HG02852 (cell line): Measurements from ENCODE around the gene DAD1.
"Not testable (repeated sequence)": the region's sequence is repeated elsewhere in the genome, so short reads cannot be mapped to it uniquely, and the experiment has no call there.

Source experiments
- ATAC-seq: cut with Tn5 transposase; IDR thresholded peaks from one replicate; pipeline ENCODE4 v1.9.1; 2021; ENCODE audit warnings: mild to moderate bottlenecking, moderate library complexity; ENCODE audit not compliant: unreplicated experiment

DAD1 gene

DNA sequence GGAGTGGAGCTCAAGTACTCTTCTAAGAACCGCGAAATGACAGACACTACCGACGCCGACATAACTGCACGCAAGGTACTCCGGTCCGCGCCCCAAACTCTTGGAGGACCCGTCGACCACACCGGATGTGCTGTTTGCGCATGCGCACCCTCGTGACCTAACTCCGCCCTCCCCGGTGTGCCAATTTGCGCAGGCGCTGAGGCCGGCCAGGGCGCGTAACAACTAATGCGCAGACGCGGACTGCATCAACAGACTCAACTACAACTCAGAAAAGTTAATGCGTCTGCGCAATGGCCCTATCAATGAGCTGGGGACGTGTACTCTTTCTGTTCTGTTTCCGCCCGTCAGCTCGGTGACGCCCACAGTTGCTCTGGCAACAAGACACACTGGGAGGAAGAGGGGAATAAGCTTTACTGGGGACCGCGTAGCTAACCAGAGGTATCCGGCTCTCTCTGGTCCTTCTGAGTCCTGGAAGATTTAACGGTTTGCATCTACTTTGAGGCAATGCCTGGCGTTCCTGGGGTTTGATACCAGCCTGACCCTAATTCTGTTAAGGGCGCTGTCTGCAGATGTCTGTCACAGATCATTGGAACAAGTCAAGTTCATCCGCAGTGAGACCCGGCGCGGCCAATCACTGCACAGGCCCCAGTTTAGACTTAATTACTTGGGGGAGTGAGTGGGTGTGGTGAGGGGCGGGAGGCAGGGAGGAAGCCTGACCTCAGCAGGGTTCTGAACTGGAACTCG lies at the start of gene DAD1:
Gene DAD1 (minus strand): TSS at position 129 of the 744 bp plus-strand sequence. CDS start 67 bp downstream, at position 62.
- ATAC-seq, result peak; percentile 95

DNA sequence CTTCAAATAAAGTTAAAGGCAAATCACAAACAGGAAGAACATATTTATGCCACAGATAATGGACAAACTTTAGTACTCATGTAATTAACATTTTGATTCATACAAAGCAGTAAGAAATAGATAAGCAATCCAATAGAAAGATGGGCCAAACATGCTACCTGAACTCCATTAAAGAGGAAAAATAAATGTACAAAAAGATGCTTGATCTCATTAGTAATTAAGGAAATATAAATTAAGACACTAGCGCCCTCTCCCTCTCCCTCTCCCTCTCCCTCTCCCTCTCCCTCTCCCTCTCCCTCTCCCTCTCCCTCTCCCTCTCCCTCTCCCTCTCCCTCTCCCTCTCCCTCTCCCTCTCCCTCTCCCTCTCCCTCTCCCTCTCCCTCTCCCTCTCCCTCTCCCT lies 47.0 kb upstream of the DAD1 start:
- not testable (repeated sequence) for ATAC-seq

DNA sequence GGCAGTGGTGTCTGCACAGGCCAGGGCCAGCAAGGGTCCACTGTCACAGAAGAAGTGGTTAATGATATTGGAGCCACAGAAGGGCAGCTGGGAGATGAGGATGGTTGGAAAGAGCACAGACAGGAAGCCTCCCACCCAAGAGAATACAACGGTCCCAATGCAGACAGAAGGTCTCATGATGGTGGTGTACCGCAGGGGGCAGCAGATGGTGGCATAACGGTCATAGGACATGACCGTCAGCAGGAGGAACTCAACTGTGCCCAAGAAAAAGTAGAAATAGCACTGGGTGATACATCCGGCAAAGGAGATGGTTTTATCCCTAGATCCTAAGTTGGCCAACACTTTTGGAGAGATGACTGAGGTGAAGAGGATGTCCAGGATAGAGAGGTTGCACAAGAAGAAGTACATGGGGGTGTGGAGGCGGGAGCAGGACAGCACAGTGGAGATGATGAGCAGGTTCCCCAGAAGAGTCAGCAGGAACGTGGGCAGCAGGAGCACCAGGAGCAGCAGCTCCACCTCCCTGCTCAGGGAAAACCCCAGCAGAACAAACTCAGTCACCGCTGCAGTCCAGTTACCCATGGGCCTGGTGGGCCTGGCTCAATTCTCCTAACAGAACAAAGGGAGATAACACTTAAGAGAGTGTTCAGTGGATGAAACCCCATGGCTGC lies 45.3 kb upstream of the DAD1 start:
- ATAC-seq, result no peak

DNA sequence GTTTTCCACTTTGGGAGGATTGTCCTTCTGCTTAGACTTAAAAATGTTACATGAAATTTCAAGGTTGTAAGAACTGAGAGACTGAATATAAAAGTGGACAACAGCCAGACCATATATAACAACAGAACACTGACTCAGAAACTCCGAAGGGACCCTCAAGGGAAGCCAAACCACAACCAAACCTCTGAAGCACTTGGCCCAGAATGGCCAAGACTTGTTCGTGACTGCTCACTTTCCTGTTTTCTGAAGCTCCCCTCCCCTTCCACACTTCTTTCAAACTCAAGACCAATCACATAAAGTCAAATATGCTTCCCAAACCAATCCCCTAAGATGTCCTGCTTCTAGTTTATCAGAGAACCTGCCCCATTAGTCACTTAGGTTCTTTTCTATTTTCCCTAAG lies 41.5 kb upstream of the DAD1 start:
- no peak for ATAC-seq

DNA sequence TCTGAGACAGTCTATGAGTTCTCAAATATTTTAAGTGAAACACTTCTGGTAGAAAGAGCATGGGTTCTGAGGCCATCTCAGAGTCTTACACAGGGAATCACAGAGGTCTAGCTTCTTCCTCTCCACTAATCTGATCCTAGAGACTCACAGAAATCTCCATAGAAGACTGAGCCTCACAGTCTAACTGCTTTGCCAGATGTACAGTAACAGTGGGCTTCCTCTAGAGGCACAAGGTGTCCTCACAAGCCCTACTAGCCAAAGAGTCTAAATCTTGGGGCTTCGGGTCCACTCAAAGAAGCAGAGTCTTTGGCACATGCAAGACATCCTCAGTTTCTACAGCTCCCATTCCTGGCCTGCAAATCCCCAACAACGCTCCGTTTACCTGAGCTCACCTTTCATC lies 41.0 kb upstream of the DAD1 start:
- ATAC-seq, result no peak

DNA sequence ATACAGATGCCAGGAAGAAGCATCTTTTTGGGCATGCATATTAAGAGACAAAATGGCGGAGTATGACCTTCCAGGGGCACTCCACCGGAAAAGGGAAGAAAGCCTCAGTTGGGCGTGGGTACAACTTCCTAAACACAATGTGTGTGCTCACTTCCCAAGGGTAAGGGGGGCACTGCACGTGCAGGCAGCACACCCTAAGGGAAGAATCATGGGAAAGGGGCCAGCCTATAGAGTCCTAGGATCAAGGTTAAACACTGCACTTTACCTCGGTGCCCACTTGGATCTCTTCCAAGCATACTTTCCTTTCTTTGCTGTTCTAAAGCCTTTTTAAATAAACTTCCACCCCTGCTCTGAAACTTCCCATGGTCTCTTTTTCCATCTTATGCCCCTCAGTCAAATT lies 40.3 kb upstream of the DAD1 start:
- ATAC-seq, result no peak

DNA sequence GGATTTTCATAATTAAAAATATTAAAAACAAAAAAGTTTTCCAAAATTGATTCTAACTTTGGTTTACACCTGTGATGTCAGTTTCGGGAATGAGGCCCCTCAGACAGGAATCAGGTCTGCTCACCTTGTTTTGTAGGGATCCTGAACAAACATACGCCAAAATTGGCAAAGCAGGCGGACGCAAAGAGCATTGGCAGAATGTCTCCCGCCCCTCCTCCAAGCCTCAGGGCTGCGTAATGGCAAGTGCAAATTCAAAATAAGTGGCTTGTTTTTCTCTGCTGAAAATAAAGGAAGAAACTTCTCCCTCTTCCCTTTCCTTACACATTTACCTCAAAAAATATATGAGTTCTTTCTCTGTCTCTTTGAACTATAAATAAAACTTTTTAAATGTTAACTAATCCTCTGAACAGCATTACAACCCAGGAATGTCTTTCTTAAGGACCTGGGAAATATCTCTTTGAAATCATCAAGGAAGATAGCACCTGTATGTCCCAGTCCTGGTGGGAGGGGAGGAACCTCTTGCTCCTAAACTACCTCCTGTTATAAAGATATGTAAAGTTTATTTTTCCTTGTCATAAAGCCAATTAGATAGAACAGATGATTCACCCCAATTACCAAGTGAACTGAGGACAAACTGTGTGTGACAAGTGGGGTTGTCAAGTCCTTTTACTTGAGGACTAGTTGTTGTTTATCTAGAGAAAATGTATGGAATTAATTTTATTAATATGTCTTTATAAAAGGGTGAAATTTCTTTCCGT lies 38.7 kb upstream of the DAD1 start:
- no peak for ATAC-seq

DNA sequence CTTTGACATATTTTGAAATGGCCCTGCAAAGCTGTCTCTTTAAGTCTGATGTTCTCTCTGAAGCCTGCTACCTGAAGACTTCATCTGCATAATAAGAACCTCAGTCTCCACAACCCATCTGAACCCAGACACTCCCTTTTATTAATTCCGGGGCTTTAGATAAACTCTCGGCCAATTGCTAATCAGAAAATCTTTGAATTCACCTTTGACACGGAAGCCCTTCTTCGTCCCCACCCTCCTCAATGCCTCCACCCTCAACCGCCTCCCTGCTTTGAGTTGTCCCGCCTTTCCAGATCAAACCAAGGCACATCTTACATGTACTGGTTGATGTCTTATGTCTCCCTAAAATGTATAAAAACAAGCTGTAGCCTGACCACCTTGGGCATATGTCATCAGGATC lies 37.6 kb upstream of the DAD1 start:
- no peak for ATAC-seq

DNA sequence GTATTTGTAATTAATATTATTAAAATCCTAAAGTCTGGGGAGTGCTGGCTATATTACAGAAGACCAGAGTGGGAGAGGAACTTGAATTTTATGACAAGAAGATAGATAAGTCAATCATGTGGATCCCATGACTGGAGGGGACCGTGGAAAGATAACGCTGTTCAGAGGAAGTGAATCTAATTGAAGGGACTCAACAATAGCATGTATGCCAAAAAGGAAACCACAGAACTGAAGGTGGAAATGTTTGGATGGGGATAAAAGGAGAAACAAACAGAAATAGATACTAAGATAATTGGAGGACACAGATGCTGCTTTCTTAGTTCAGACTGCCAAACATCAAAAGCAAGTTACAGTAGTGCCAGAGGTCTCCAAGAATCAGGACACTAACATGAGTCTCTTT lies 34.0 kb upstream of the DAD1 start:
- no peak for ATAC-seq

DNA sequence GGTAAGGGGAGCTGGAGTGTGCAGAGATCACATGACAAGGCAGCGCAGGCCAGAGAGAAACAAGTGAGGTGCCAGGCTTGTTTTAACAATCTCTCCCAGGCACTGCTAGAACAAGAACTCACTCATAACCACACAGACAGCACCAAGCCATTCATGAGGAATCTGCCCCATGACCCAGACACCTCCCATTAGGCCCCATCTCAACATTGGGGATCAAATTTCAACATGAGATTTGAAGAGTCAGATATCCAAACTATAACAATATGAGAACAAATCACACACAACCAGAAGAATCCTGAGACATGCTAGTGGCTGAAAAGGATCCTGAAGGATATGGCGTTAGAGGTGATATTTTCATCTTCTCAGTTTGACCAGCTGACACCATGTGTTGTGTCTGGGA lies 33.2 kb upstream of the DAD1 start:
- no peak for ATAC-seq

DNA sequence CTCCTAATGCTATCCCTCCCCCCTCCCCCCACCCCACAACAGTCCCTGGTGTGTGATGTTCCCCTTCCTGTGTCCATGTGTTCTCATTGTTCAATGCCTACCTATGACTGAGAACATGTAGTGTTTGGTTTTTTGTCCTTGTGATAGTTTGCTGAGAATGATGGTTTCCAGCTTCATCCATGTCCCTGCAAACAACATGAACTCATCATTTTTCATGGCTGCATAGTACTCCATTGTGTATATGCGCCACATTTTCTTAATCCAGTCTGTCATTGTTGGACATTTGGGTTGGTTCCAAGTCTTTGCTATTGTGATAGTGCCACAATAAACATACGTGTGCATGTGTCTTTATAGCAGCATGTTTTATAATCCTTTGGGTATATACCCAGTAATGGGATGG lies 26.7 kb upstream of the DAD1 start:
- not testable (repeated sequence) for ATAC-seq

DNA sequence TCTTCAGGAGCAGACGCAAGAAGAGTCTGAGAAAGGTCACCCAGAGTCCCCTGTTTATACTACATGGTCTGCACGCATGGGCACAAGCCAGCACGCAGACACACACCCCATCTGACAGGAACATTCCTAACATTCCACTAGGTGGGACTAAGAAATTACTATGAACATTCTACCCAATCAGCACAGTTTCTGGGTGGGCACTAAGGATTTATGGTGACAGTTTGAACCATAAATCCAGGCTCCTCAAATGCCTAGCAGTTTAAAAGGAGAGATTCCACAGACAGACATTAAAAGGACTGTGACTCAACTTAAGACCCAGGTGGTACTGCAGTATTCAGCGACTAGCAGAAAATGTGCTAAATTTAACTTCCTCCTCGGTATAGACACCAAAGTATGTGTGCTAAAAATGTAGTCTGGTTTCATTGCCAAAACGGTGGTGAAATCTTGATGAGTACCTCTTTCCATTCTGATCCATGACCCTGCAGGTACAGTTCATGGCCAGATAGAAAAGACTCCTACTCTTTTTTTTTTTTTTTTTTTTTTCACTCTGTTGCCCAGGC lies 25.3 kb upstream of the DAD1 start:
- ATAC-seq, result no peak

DNA sequence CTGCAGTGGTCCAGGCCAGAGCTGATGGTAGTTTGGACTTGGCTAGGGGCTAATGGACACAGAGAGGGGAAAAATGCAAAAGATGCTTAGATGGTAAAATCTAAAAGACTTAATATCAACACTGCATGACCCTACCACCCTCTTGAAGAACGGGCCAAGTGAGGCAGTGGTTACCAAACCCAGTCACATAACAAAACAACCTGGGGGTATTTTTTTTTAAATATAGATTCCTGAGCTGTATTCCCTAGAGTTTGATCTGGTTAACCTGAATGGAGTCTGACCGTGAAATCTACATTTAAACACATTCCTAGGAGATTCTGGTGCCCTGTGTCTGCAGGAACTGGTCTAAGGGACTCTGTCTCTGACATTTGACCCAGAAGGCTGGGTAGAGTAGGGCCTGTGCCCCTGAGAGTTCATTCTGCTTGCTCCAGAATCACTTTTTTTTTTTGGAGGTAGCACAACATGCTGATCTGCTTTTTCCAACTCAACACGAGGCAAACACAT lies 24.8 kb upstream of the DAD1 start:
- no peak for ATAC-seq

DNA sequence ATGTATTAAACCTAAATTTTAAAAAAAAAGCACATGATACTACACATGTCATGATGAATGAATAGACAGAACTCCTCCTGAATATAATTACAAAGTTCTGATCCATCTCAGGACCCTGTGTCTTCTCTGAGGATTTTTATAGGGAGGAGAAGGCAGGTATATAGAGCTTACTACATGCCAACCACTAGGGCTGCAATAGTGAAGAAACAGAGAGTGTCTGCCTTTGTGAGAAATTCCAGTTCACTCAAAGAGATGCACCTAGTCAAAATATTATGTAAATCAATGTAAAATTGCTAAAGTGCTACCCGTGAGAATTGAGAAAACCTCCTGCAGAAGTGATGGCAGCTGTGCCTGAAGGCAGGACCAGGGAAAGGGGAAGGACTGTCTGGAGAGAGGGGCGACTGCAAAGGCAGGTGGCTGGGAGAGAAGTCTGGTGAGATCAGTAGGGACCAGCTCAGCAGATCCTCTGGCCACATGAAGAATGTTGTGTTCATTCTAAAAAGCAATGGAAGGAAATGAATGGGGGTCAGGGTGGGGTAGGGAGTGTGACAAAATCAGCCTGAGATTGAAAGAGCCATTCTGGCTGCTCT lies 24.2 kb upstream of the DAD1 start:
- no peak for ATAC-seq

DNA sequence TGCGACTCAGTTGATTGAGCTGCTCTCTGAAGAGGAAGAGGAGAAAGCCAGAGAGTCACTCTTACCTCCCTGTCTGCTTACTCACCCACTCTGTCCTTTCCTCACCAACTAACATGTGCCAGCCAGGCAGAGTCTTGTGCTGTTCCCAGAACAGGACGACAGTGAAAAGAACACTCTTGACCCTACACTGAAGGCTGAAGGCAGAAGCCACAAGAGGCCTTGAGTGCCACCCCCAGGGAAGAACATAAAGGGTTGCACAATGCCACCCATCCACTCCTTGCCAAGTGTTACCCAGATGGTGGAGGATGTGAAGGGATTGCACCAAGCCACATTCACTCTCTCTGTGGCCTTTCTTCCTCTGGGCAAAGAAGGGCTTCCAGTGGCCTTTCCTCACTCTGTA lies 21.9 kb upstream of the DAD1 start:
- no peak for ATAC-seq

DNA sequence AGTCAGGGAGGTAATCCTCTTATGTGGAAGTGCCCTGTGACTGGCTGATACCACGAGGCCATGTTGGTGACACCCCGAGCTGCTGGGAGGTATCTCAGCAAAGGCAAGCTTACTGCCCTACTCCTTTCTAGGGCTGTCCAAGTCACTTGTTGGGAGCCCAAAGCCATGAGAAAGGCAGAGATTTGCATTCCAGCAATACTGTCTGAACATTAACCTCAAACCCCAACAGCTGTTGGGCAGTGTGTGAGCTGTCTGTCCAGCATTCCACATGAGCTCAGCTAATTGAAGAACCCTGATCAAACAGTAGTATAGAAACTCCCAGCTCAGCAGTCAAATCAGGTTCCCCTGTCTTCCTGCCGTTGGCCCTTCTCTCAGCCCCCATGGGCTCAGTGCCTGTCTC lies 18.3 kb upstream of the DAD1 start:
- ATAC-seq, result no peak

DNA sequence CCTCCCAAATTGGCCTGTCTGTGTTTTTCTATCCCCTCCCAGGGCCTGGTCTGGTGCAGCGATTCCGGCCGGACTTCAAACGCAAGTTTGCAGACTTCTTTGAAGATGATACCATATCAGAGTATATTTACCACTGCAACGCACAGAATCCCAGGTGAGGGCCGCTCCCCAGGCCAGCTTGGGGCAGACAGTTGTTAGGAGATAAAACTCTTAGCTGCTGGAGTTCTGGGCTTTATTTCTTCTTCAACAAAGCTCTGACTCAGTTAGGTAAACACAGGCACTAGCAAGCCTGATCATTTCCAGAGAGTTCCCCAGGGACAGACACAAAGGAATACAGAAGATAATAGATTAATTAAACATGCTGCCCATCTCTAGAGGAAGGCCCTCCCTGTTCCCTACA lies 17.4 kb upstream of the DAD1 start:
- ATAC-seq, result no peak

DNA sequence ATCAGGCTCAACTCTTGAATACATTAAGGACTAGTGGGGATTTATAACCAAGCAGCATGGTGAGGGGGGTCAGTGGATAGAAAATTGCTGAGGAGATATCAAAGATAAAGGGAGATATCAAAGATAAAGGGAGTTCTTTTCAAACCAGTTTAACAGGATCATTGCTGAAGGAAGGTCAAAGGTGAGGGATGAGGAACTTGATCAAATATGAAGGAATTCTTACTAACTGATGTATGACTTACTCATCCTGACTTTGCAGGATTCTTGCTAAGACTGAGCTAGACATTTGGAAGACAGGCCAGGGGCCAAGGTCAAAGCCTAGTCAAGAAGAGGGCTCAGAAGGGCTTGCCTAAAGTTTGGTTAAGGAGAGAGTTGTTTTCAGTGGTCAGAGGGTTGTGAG lies 13.8 kb upstream of the DAD1 start:
- no peak for ATAC-seq

DNA sequence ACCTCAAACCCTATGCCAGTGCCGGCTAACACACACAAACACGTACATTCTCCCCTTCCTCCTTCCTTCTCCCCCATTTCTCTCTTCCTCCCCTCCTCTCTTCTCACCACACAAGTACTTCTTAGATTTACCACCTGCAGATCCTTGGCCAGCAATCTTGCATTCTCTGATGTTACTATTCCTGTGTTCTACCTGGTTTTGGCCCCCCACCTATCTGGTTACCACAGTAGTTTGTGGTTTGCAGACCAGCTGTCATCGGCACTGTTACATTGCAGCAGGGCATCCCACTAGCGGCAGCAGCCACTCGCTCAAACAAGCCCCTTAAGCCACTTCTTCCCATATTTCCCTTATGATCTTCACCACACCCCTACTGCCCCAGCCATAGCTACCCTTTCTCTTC lies 13.0 kb upstream of the DAD1 start:
- no peak for ATAC-seq

DNA sequence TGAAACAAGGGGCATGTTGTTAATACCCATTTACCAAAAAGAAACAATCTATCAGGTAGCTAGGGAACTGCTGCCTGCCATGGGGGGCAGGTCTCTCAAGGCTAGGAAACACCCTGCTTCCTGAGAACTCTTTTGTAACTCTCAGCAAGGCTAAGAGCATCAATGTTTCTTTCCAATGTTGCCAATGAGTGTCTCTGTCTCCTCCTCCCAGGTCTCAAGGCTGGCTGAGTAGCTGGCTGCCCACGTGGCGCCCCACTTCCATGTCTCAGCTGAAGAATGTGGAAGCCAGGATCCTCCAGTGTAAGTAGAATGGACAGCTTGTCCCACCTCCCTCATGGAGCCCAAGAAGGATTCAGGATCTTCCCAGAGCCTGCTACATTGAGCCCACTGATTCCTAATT lies 12.4 kb upstream of the DAD1 start:
- no peak for ATAC-seq

DNA sequence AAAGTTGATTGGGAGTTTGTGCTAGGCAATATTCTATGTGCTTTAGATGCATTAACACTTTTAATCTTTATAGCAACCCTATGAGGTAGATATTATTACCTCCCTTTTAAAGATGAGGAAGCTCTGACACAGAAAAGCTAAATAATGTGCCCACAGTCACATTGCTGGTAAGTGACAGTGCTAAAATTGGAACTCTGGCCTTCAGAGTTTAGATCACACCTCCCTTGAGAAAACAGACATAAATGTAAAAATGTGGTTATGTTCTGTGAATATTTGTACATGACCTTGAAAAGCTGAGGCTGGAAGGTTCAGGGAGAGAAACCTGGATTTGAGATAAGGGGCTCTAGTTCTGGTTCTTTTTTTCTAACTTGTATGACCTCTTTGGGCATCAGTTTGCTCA lies 11.0 kb upstream of the DAD1 start:
- ATAC-seq, result no peak
